Measurements from ENCODE around the gene UBE2S. TPM values are rescaled to one million over a fixed set of nuclear protein-coding genes. Genes with fewer than 3 reads are reported as not detected.

The UBE2S gene
- total RNA-seq, 1 experiment from 2014 or later = 279 TPM

- no peak overlapping the region for H3K4me3 ChIP-seq (ENCODE audit: low read depth, low read length)
- ChIA-PET CTCF (no interaction called here), POLR2A (no interaction called here)
- no peak for DNase-seq
- H3K36me3 ChIP-seq (ENCODE audit: control insufficient read depth, insufficient read depth, low read length) = no peaks in the 10 kb centered on the region
- no peak overlapping the region for H3K27ac Mint-ChIP-seq (ENCODE audit: unreplicated experiment)
- no peaks in the 10 kb centered on the region for H3K9me3 Mint-ChIP-seq (ENCODE audit: unreplicated experiment)
- H3K27me3 Mint-ChIP-seq (ENCODE audit: insufficient read depth, unreplicated experiment) = peaks cover 1% of the 10 kb centered on the region
- no peaks in the 10 kb centered on the region for H3K27me3 ChIP-seq (replicated peaks; ENCODE audit: control insufficient read depth, insufficient read depth, low read length)
- BruUV-seq (replicated peaks) = no TSS peak
- no peaks in the 10 kb centered on the region for H3K9me3 ChIP-seq
- H3K36me3 Mint-ChIP-seq (ENCODE audit: insufficient read depth, unreplicated experiment) = no peaks in the 10 kb centered on the region
- H3K4me1 ChIP-seq = no peaks in the 10 kb centered on the region
- H3K4me1 Mint-ChIP-seq (ENCODE audit: low read depth, unreplicated experiment) = no peaks in the 10 kb centered on the region
- no peak for TF ChIP-seq CTCF (IDR thresholded peaks at IDR 0.05; ENCODE audit: insufficient read depth in 1 of 2, low read depth in 1 of 2, low read length in 1 of 2, severe bottlenecking in 1 of 2, unreplicated experiment in 1 of 2)
- no peak overlapping the region for H3K4me3 Mint-ChIP-seq (ENCODE audit: unreplicated experiment)
- intact Hi-C loops (cut with micrococcal nuclease; ENCODE audit: unreplicated experiment) = no loop called here
These were observed 45.2 kb downstream of the UBE2S start for GRCh38 chr19:55362174-55362989.

- Histone ChIP-seq H3K9me3 (no peaks in the 10 kb centered on the region), H3K4me1 (no peaks in the 10 kb centered on the region), H3K36me3 (ENCODE audit: control insufficient read depth, insufficient read depth, low read length) (no peaks in the 10 kb centered on the region), H3K27me3 (replicated peaks; ENCODE audit: control insufficient read depth, insufficient read depth, low read length) (no peaks in the 10 kb centered on the region), H3K4me3 (ENCODE audit: low read depth, low read length) (no peak overlapping the region)
- DNase-seq = no peak
- TF ChIP-seq CTCF (IDR thresholded peaks at IDR 0.05; ENCODE audit: insufficient read depth in 1 of 2, low read depth in 1 of 2, low read length in 1 of 2, severe bottlenecking in 1 of 2, unreplicated experiment in 1 of 2) = no peak
- Mint-ChIP-seq H3K9me3 (ENCODE audit: unreplicated experiment) (no peaks in the 10 kb centered on the region), H3K4me3 (ENCODE audit: unreplicated experiment) (no peak overlapping the region), H3K36me3 (ENCODE audit: insufficient read depth, unreplicated experiment) (no peaks in the 10 kb centered on the region), H3K27me3 (ENCODE audit: insufficient read depth, unreplicated experiment) (peaks cover 6% of the 10 kb centered on the region), H3K4me1 (ENCODE audit: low read depth, unreplicated experiment) (no peaks in the 10 kb centered on the region), H3K27ac (ENCODE audit: unreplicated experiment) (no peak overlapping the region)
- CTCF ChIA-PET = no interaction called here
- intact Hi-C loops (cut with micrococcal nuclease; ENCODE audit: unreplicated experiment) = no loop called here
- POLR2A ChIA-PET = no interaction called here
- BruUV-seq (replicated peaks) = no TSS peak
These were observed 46.7 kb downstream of the UBE2S start for GRCh38 chr19:55360902-55361301.

GRCh38 chr19:55358943-55359908 lies 48.4 kb downstream of the UBE2S start:
- peaks cover 6% of the 10 kb centered on the region for H3K27me3 Mint-ChIP-seq (ENCODE audit: insufficient read depth, unreplicated experiment)
- ChIA-PET POLR2A (interaction anchor here (1.3 kb wide), 1 partner anchor 20 kb away, joined by 6 read pairs; the partner anchor contains the start of gene KMT5C), CTCF (no interaction called here)
- no TSS peak for BruUV-seq (replicated peaks)
- no peaks in the 10 kb centered on the region for H3K36me3 ChIP-seq (ENCODE audit: control insufficient read depth, insufficient read depth, low read length)
- H3K27me3 ChIP-seq (replicated peaks; ENCODE audit: control insufficient read depth, insufficient read depth, low read length) = no peaks in the 10 kb centered on the region
- no peaks in the 10 kb centered on the region for H3K4me1 Mint-ChIP-seq (ENCODE audit: low read depth, unreplicated experiment)
- intact Hi-C loops (cut with micrococcal nuclease; ENCODE audit: unreplicated experiment) = no loop called here
- no peak for DNase-seq
- no peak overlapping the region for H3K27ac Mint-ChIP-seq (ENCODE audit: unreplicated experiment)
- H3K36me3 Mint-ChIP-seq (ENCODE audit: insufficient read depth, unreplicated experiment) = no peaks in the 10 kb centered on the region
- 0 out of 2 replicates have a peak, but pooled peaks cover 3% of the 10 kb centered on the region for H3K4me1 ChIP-seq
- no peak overlapping the region for H3K4me3 ChIP-seq (ENCODE audit: low read depth, low read length)
- H3K4me3 Mint-ChIP-seq (ENCODE audit: unreplicated experiment) = no peak overlapping the region
- TF ChIP-seq CTCF (IDR thresholded peaks at IDR 0.05; ENCODE audit: insufficient read depth in 1 of 2, low read depth in 1 of 2, low read length in 1 of 2, severe bottlenecking in 1 of 2, unreplicated experiment in 1 of 2) = no peak
- no peaks in the 10 kb centered on the region for H3K9me3 ChIP-seq
- no peaks in the 10 kb centered on the region for H3K9me3 Mint-ChIP-seq (ENCODE audit: unreplicated experiment)

Data from Caco-2 (cell line).